HG03025 (cell line): ENCODE results near the gene APBA2.

Experiments used
- ATAC-seq: cut with Tn5 transposase; IDR thresholded peaks from one replicate; pipeline ENCODE4 v1.9.1; 2021; ENCODE audit warnings: mild to moderate bottlenecking, moderate library complexity; ENCODE audit not compliant: unreplicated experiment, low FRiP score

APBA2 gene

GRCh38 chr15:28932361-28932760 lies 46.6 kb downstream of the APBA2 start:
- no peak for ATAC-seq

- no peak for ATAC-seq
These were observed 48.1 kb downstream of the APBA2 start for GRCh38 chr15:28933710-28934445.

- no peak for ATAC-seq
These were observed 48.9 kb downstream of the APBA2 start for GRCh38 chr15:28934645-28935044.

- ATAC-seq, result no peak
These were observed 49.5 kb downstream of the APBA2 start for GRCh38 chr15:28935316-28935715.

GRCh38 chr15:28936081-28936480 lies 50.3 kb downstream of the APBA2 start:
- no peak for ATAC-seq

- no peak for ATAC-seq
These were observed 50.7 kb downstream of the APBA2 start for GRCh38 chr15:28936481-28936881.

GRCh38 chr15:28937271-28937670 lies 51.5 kb downstream of the APBA2 start:
- no peak for ATAC-seq

- no peak for ATAC-seq
These were observed 56.3 kb downstream of the APBA2 start for GRCh38 chr15:28942046-28942445.

- ATAC-seq, result no peak
These were observed 56.8 kb downstream of the APBA2 start for GRCh38 chr15:28942571-28942970.

- no peak for ATAC-seq
These were observed 57.4 kb downstream of the APBA2 start for GRCh38 chr15:28943146-28943545.

- no peak for ATAC-seq
These were observed 57.9 kb downstream of the APBA2 start for GRCh38 chr15:28943611-28944230.

GRCh38 chr15:28944286-28944685 lies 58.5 kb downstream of the APBA2 start:
- no peak for ATAC-seq

- ATAC-seq, result no peak
These were observed 59.0 kb downstream of the APBA2 start for GRCh38 chr15:28944696-28945300.

- ATAC-seq, result no peak
These were observed 60.0 kb downstream of the APBA2 start for GRCh38 chr15:28945626-28946230.

GRCh38 chr15:28946803-28947202 lies 61.0 kb downstream of the APBA2 start:
- no peak for ATAC-seq

- no peak for ATAC-seq
These were observed 61.5 kb downstream of the APBA2 start for GRCh38 chr15:28947221-28947674.

- no peak for ATAC-seq
These were observed 62.3 kb downstream of the APBA2 start for GRCh38 chr15:28948036-28948435.

- no peak for ATAC-seq
These were observed 65.1 kb downstream of the APBA2 start for GRCh38 chr15:28950916-28951315.

GRCh38 chr15:28952666-28953491 lies 67.1 kb downstream of the APBA2 start:
- ATAC-seq, result no peak

GRCh38 chr15:28953573-28954195 lies 67.9 kb downstream of the APBA2 start:
- no peak for ATAC-seq
